Measurements from ENCODE around the gene ELMO2. TPM values are rescaled to one million over a fixed set of nuclear protein-coding genes. Genes with fewer than 3 reads are reported as not detected.

ELMO2 gene
- total RNA-seq, 4 donors from 2014 or later: 24.3 to 78.4 (median 26.4) TPM

DNA sequence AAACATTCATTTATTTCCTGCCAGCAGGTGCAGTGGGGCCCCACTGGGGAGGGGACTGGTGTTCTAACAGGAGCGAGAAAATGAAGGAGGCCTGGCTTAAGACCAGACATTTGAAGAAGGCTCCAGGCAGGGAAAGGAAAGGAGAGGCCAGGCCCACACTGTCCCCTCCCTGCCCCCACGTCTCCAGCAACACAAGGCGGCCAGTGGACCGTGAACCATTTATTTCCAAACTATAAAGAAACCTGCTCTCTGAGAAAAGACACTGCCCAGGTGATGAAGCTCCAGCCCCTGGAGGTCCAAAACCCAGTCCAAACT lies 56.7 kb downstream of the ELMO2 start:
- H3K9me3 ChIP-seq: no peaks in the 10 kb centered on the region
- H3K27me3 ChIP-seq: no peaks in the 10 kb centered on the region
- peaks cover 0 to 23% (median 0%) of the 10 kb centered on the region in 3 donors for H3K36me3 ChIP-seq
- peak overlapping the region in 1 of 4 donors; percentile 46 for H3K27ac ChIP-seq
- DNase-seq: peak in 1 of 3 donors; percentile 31
- TF ChIP-seq POLR2A (IDR thresholded peaks at IDR 0.05): no peak
- TF ChIP-seq, protein P1, sequence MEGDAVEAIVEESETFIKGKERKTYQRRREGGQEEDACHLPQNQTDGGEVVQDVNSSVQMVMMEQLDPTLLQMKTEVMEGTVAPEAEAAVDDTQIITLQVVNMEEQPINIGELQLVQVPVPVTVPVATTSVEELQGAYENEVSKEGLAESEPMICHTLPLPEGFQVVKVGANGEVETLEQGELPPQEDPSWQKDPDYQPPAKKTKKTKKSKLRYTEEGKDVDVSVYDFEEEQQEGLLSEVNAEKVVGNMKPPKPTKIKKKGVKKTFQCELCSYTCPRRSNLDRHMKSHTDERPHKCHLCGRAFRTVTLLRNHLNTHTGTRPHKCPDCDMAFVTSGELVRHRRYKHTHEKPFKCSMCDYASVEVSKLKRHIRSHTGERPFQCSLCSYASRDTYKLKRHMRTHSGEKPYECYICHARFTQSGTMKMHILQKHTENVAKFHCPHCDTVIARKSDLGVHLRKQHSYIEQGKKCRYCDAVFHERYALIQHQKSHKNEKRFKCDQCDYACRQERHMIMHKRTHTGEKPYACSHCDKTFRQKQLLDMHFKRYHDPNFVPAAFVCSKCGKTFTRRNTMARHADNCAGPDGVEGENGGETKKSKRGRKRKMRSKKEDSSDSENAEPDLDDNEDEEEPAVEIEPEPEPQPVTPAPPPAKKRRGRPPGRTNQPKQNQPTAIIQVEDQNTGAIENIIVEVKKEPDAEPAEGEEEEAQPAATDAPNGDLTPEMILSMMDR (IDR thresholded peaks at IDR 0.05): no peak
- H3K4me1 ChIP-seq: peaks cover 0 to 12% (median 5%) of the 10 kb centered on the region in 4 donors
- no peak overlapping the region for H3K4me3 ChIP-seq

DNA sequence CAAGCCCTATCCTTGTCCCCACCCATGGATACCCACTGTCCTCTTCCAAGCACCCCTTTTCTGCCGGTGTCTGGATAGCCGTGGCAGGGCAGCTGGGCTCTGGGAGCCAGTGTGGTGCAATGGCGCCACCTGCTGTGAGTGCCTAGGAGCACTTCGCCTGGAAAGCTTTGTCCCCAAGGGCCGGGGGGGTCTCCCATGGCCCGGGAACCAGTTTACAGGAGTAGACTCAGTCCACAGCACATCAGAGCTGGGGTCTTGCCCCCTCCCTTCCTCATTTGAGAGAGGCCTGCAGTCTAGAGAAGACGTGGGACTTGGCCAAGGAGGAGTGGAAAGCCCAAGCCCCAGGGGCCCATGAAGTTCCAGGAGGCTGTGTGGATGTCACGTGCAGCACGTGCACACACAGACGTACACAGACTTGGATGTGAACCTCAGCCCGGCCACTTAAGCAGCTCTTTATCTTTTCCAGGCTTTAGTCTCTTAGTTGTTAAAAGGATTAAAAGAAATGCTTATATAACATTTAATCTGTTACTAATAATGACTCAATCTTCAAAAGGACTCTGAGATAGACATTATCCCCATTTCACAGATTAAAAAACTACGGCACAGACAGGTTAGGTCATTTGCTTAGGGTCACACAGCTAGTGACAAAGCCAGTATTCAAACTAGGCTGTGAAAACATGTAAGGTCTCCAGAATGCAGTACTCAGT lies 57.2 kb downstream of the ELMO2 start:
- Histone ChIP-seq H3K4me3 (no peak overlapping the region), H3K9me3 (no peaks in the 10 kb centered on the region), H3K27ac (no peak overlapping the region), H3K27me3 (no peaks in the 10 kb centered on the region), H3K36me3 (peaks cover 0 to 23% (median 0%) of the 10 kb centered on the region in 3 donors), H3K4me1 (peaks cover 0 to 12% (median 5%) of the 10 kb centered on the region in 4 donors)
- DNase-seq: peak; percentile 33 to 64 (median 63)
- TF ChIP-seq, protein P1 (IDR thresholded peaks at IDR 0.05): peak; percentile 28 to 60 (median 54)
- no peak for TF ChIP-seq POLR2A (IDR thresholded peaks at IDR 0.05)

DNA sequence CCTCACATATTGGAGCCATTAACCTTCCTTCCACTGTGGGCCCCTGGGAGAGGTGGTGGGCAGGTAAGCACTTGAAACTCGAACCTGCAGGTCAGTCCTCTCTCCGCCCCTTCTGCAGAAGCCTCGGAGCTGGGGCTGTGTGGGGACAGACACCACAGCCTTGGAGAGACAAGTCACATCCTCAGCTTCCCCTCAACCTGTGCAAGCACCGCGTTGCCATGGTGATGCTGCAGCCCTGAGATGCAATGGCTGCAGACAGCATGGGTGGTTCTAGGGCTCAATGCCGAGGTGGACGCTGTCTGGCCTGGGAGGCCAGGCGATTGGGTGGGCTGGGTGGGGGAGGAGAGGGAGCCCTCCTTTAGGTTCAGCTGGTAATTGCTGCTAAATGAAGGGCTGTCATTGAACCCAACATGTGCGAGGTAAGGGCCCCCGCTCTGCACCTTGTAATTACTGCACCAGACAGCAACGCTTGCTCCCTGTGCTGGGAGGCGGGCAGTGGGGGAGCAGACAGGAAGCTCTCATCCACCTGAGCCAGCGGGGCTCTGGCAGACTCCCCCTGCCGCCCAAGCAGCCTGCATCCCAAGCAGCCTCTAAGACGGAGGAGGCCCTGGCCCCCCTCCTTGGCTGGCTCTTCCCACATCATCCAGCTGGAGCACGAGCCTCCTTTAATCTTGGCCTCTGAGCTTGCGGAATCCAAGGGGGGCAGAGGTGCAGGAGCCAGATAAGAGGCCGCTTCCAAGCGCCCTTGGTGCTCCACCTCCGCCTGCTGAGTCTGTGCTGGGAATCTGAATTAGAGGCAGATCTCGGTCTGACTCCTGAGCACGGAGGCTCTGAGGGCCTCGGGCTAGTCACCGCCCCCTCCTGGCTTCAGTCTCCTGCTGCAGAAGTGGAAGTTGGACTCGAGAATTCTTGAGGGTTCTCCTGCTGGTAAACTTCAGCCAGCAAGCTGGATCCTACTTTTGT lies 58.3 kb downstream of the ELMO2 start:
- TF ChIP-seq POLR2A (IDR thresholded peaks at IDR 0.05): no peak
- TF ChIP-seq, protein P1 (IDR thresholded peaks at IDR 0.05): no peak
- no peak overlapping the region for H3K4me3 ChIP-seq
- H3K27ac ChIP-seq: no peak overlapping the region
- H3K4me1 ChIP-seq: peaks cover 0 to 18% (median 8%) of the 10 kb centered on the region in 4 donors
- H3K36me3 ChIP-seq: peaks cover 0 to 23% (median 0%) of the 10 kb centered on the region in 3 donors
- no peaks in the 10 kb centered on the region for H3K9me3 ChIP-seq
- DNase-seq: no peak
- no peaks in the 10 kb centered on the region for H3K27me3 ChIP-seq

DNA sequence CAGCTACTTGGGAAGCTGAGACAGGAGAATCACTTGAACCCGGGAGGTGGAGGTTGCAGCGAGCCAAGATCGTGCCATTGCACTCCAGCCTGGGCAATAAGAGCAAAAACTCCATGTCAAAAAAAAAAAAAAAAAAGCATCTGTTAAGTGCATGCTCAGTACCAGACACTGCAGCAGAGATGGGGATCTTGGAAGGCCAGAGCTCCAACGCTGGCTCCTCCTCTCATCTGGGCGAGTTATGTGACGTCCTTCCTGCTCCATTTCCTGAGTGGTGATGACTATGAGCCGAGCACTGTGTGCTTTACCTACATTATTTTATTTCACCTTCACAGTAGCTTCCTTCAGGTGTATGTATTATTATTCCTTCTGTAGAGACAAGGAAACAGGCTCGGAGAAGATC lies 59.6 kb downstream of the ELMO2 start:
- TF ChIP-seq POLR2A (IDR thresholded peaks at IDR 0.05): no peak
- TF ChIP-seq, protein P1 (IDR thresholded peaks at IDR 0.05): no peak
- no peak for DNase-seq
- H3K9me3 ChIP-seq: no peaks in the 10 kb centered on the region
- H3K36me3 ChIP-seq: peaks cover 0 to 22% (median 0%) of the 10 kb centered on the region in 3 donors
- H3K4me3 ChIP-seq: no peak overlapping the region
- H3K27ac ChIP-seq: no peak overlapping the region
- no peaks in the 10 kb centered on the region for H3K27me3 ChIP-seq
- H3K4me1 ChIP-seq: peaks cover 0 to 21% (median 8%) of the 10 kb centered on the region in 4 donors

DNA sequence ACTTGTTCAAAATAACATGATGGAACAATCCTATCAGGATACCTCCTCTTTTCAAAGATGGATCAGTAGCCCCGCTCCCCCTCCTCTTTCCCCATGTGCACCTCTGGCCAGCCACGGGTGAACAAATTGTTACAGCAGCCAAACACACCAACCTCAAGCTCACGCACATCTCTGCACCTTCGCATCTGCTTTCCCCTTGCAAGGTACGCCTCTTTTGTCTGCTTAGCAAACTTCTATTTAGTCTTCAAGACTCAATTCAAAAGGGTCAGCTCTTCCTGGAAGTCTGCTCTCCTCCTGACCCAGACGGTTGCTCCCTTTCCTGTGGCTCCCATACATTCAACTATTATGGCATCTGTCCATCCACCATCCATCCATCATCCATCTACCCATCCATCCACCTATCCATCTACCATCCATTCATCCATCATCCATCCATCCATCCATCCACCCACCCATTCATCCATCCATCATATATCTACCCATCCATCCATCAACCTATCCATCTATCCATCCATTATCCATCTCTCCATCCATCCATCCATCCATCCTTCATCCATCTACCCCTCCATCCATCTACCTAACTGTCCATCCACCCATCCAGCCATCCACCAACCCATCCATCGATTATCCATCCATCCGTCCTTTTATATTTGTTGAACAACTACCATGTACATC lies 61.8 kb downstream of the ELMO2 start:
- H3K9me3 ChIP-seq: no peaks in the 10 kb centered on the region
- DNase-seq: no peak
- H3K4me1 ChIP-seq: peaks cover 0 to 14% (median 8%) of the 10 kb centered on the region in 4 donors

More for the DNA sequence above, 61.8 kb downstream of the ELMO2 start:
- peaks cover 0 to under 1% (median 0%) of the 10 kb centered on the region in 3 donors for H3K36me3 ChIP-seq
- H3K27me3 ChIP-seq: no peaks in the 10 kb centered on the region
- no peak overlapping the region for H3K4me3 ChIP-seq
- TF ChIP-seq, protein P1 (IDR thresholded peaks at IDR 0.05): no peak
- TF ChIP-seq POLR2A (IDR thresholded peaks at IDR 0.05): no peak
- no peak overlapping the region for H3K27ac ChIP-seq
